ENCODE measurements around the gene RGS6.

DNA sequence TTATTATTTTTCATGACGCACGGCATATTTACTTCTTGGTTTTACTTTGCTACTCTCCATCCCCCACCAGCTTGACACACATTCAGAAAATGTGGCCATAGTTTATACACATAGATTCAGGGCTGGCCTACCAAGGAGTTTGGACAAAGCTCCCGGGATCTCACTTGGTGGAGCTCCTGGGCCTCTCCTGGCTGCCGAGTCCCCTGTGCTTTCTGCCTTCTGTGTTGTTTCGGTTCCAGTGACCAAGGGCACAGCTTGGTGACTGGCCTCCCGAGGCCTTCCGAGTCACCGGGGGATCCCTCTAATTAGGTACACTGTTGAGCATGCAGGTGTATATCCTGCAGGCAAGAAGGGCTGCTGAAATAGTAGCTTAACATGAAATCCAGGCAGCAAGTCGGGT is 63.5 kb downstream of the RGS6 start:
- TF ChIP-seq L3MBTL2 (conservative IDR thresholded peaks at IDR 0.05) (no peak), BHLHE40 (IDR thresholded peaks at IDR 0.05; ENCODE audit: borderline replicate concordance) (no peak), HDGF (IDR thresholded peaks at IDR 0.05; ENCODE audit: borderline replicate concordance) (no peak), SP1 (IDR thresholded peaks at IDR 0.05) (no peak), ELF4 (IDR thresholded peaks at IDR 0.05) (no peak), SUZ12 (IDR thresholded peaks at IDR 0.05) (no peak), FOXM1 (IDR thresholded peaks at IDR 0.05; ENCODE audit: borderline replicate concordance) (no peak)
- TF ChIP-seq, protein P1, sequence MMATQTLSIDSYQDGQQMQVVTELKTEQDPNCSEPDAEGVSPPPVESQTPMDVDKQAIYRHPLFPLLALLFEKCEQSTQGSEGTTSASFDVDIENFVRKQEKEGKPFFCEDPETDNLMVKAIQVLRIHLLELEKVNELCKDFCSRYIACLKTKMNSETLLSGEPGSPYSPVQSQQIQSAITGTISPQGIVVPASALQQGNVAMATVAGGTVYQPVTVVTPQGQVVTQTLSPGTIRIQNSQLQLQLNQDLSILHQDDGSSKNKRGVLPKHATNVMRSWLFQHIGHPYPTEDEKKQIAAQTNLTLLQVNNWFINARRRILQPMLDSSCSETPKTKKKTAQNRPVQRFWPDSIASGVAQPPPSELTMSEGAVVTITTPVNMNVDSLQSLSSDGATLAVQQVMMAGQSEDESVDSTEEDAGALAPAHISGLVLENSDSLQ (IDR thresholded peaks at IDR 0.05): no peak
